HG03175 (cell line): Measurements from ENCODE around the gene PTGFRN.
A peak's percentile ranks its signal among the peaks of the same experiment; 100 is the strongest.

Experiments
- ATAC-seq: cut with Tn5 transposase; IDR thresholded peaks from one replicate; pipeline ENCODE4 v1.9.1; 2021; ENCODE audit warnings: mild to moderate bottlenecking, moderate library complexity; ENCODE audit not compliant: unreplicated experiment

Gene PTGFRN

DNA sequence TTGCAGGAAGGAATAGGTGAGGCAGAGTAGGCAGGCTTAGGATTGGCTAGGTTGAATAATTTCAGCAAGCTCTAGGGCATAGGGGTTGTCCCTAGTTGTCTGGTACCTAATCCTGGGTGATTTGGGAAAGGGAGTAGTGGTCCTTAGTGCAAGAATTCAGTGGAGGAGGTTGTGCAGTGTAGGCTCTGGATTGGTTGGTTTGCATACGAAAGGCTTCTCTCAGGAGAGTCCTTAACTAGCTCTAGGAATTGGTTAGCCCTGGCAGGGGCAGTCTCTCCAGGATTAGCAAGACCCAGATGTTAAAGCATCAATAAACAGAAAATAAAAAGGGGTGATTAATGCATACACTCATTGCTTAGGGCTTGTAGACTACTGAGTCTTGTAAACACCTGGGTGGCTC is 82.2 kb downstream of the PTGFRN start:
- ATAC-seq: no peak

DNA sequence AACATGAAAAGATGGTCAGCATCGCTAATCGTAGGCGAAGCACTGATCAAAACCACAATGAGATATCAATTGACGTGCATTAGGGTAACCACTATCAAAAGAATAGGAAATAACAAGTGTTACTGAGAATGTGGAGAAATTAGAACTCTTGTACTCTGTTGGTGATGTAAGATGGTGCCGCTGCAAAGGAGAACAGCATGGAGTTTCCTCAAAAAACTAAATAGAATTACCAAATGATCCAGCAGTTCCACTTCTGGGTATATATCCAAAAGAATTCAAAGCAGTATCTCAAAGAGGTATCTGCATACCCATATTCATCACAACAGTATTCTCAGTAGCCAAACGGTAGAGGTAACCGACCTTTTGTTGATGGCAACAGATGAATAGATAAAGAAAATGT is 83.6 kb downstream of the PTGFRN start:
- ATAC-seq: no peak

DNA sequence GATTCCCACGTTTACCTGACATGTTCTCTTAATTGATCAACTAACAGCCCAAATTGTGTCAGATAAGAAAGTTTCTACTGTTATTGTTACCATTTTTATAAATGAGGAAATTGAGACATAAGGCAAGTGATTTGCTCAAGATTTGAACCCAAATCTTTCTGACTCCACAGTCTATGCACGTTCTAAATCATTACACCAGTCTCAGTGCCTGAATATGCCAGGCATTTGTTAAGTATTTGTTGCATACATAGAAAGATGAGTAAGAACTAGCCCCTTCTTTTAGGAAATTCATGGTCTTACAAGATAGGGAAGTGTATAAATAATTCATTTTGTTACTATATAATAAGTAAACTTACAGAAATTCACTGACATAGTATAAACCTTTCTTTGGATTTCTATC is 84.7 kb downstream of the PTGFRN start:
- ATAC-seq: no peak

DNA sequence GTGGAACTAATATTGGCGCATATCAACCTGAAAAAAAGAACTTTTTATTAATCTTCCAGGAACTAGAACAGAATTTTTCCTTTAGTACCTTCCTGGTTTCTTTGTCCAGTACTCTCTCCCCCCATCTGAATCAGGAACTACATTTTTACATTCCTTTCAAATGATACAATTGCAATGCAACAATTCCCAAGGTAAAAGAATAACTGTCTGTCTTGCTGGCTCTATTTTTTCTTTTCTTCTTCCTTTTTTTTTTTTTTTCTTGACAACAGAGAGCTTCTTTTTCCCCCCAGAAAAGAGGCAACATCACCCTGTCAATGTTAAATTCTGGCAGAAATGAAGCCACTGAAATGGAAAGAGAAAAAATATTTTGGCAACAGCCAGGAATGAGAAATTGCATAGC is 87.3 kb downstream of the PTGFRN start:
- ATAC-seq: no peak

DNA sequence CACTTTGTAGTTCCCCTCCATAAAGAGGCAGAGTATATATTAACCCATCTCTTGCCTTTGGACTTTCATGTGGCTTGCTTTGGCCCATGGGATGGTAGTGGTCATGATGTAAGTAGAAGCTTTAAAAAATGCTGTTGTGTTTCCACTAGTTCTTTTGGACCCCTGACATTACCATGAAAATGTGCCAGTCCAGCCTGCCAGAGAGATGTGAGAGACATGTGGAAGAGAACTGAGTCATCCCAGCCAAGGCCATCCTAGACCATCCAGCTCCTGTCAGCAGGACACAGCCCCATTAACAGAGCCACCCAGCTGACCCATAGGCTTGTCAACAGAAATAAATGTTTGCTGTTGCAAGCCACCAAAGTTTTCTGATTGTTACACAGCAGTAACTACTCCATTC is 87.9 kb downstream of the PTGFRN start:
- ATAC-seq: no peak

DNA sequence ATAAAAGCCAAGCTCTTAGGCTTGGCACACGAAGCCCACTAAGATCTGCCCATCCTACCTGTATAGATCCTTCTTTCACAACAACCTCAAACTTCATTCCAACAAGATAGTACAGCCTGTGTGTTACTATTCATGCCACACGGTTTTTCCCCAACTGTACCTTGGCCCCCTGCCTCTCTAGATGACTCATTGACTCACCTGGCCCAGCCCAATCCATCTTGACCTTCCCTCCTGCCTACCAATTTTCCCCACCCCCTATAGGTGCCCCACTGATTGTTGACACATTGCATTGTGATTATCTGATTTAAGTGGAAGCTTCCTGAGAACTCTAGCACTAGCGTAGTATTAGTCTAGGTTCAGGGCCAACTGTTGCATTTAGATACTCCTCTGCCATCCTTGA is 89.9 kb downstream of the PTGFRN start:
- ATAC-seq: no peak

DNA sequence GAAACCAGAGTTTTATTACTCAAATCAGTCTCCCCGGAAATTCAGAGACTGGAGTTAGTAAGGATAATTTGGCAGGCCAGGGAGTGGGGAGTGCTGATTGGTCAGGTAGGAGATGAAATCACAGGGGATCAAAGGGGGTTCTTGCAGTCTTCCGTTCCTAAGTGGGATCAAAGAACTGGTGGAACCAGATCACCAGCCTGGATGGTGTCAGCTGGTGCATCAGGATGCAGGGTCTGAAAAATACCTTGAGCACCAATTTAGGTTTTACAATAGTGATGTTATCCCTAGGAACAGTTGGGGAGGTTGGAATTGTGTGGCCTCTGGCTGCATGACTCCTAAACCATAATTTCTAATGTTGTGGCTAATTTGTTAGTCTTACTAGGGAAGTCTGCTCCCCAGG is 90.4 kb downstream of the PTGFRN start:
- ATAC-seq: no peak

DNA sequence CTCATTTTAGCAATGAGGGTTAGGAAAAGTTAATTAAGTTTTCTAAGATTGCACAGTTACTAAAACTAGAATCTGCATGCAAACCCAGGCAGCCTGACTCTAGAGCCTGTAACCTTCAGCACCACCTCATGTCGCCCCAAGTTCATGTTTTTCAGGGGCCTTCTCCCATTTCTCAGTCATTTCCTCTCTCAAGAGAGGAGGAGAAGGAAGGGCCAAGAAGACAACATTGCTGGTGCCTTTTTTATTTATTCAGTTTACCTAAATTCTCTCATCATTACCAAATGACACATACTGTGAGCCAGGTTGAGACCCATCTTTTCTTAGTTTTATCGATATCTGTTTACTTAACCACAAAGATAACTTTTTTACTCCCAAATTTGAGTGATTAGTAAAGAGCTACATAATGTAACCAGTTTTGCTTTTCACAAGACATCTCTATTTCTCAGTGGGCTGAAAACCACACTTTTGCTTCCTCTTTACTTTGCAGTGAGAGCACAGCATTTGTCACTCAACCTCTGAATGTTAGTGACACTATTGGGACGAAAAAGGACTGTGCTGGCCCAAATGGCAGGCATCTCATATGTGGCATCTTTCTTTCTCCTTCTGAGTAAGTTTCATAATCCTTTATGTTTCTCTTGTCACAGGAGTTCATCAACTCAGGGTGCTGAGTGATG is 91.7 kb downstream of the PTGFRN start, which contains the start of gene CD101:
CD101 (plus strand) TSS at position 507 of the 674 bp plus-strand sequence; CDS start at position 565, 58 bp downstream.
- ATAC-seq: peak; percentile 96

DNA sequence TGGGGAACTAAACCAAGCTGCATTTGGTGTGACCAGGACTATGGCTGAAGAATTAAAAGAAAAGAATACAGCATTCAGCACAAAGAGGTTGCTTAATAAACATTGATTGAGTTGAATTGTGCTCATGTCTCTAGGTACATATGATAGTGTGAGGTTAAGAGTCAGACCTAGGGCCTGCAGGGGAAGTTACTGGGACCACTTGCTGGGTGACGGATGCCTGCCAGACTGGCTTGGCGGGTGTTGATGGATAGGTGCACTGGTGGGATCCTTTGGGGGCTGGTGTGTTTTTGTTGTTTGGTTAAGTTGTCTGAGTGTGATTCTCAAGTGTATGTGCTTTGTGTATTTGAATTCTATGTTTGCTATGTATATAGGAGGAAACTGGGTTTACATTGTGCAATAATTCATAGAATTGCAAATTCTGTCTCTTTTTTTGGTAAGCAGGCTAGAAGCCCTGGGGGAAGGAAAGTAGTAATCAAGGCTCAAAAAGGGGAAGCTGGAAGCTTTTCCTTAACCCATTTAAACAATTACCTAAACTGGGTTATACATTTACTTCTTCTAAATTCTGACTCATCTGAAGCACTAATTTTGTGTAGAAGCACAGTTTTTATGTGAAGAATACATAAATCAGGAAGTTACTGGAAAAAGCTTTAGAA is 93.6 kb downstream of the PTGFRN start:
- ATAC-seq: no peak

DNA sequence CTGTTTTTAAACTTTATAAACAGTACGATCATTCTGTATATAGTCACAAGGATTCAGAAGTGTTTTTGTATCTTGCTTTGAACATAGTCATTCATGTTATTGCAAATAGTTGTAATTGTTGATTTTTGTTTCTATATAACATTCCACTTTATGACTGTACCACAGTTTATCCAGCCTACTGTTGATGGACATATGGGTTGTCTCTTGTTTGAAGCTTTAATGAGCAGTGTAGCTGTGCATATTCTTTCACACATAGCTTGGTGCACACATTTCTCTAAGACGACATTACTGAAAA is 98.0 kb downstream of the PTGFRN start:
- no peak for ATAC-seq

DNA sequence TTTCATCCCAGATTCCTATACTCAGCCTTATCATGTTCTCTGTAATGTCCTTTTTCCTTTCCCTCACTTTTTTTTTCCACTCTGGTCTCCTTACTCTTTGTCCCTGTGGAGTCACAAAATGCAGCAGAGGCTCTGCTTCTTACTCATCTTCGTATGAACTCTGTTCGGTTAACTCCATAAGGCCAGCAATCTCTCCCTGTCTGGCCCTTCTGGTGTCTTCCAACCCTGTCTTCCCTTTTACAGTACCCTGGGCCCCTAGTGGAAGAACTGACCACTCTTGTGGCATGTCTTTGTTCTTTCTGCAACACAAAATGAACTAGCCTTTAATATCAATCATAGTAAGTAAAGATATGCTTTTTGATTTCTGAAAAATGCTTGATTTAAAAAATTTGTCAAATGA is 98.9 kb downstream of the PTGFRN start:
- ATAC-seq: no peak

DNA sequence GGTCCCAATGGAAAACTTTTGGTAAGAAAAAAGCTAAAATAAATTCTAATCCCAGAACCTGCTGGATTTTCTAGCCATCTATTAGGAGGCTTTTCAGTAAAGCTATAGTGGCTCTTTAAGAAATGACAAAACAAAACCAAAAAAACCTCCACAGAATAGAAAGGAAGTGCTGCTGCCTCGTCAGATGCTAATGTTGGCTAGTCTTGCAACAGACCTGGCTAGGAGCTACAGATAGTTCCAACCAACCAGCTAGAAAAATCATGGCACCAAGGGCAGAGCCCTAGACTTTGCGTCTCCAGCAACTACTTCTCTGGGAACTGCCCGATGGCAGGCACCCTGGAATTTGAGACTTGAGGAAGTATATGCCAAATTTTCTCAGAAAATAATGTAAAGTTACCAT is 99.4 kb downstream of the PTGFRN start:
- ATAC-seq: no peak

DNA sequence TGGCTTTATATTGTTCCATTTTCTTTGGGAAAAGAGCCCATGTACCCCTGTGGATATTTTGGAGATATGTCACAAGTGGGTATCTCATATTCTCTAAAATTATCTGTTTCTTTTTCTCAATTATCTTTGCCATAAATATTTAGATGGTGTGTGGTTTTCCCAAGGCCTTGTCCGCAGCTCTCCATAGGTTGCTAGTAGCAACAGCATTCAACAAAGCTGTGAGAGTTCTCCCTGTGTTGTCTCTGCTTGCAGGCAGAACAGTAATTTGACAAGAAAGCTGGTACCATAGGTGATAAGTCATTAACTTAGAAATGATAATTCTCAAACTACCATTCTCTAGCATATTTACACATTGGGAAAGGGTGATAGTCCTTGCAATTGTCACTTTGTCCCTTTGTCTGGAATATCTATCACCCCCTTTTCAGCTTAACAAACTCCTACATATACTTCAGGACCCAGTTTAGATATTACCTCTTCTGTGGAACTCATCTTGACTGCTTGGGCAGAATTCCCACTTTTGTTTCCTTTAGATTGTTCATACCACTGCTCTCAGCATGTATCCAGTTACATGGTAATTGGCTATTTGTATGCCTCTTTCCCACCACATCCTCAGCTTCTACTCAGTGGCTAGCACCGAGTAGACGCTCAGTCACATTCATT is 100.7 kb downstream of the PTGFRN start:
- ATAC-seq: no peak

DNA sequence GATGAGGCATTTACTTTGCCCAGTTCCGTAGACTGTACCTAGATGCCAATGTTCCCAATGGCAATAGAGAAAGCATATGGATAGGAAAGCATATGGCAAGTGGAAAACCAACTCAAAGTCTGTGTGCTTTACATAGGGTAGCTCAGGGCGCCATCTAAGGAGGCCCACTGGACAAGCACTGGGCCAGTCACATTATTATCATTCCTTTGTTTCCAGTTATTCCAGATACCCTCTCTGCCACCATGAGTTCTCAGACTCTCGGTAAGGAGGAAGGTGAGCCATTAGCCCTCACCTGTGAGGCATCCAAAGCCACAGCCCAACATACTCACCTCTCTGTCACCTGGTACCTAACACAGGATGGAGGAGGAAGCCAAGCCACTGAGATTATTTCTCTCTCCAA is 101.6 kb downstream of the PTGFRN start:
- ATAC-seq: no peak

DNA sequence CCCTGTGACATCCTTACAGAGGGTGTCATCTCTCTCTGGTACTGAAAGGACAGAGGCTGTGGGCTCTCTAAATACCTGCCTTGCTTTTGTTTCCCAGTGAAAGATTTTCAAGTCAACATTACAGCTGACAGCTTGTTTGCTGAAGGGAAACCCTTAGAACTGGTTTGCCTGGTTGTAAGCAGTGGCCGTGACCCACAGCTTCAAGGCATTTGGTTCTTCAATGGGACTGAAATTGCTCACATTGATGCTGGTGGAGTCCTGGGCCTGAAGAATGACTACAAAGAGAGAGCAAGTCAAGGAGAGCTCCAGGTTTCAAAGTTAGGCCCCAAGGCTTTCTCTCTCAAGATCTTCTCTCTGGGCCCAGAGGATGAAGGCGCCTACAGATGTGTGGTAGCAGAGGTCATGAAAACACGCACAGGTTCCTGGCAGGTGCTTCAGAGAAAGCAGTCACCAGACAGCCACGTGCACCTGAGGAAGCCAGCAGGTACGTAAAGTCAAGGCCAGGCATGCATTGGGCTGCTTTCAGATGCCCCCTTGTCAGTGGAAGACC is 103.7 kb downstream of the PTGFRN start:
- no peak for ATAC-seq

DNA sequence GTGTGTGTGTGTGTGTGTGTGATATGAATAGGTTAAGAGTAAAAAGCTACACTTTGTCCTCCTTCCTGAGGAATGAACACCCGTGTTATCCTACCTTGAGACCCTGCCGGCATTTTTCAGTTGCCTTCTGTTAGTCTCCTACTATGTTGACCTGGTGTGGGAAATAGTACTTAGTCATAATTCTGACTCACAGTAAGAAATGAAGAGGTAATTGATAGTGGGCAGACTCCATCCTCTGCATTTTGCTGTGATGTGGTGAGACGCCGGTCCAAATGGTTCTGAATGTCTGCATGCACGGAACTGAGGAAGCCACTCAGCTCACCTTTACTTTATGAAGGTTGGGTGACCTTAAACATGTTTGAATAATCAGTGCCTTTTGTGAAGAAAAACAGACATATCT is 104.5 kb downstream of the PTGFRN start:
- no peak for ATAC-seq

DNA sequence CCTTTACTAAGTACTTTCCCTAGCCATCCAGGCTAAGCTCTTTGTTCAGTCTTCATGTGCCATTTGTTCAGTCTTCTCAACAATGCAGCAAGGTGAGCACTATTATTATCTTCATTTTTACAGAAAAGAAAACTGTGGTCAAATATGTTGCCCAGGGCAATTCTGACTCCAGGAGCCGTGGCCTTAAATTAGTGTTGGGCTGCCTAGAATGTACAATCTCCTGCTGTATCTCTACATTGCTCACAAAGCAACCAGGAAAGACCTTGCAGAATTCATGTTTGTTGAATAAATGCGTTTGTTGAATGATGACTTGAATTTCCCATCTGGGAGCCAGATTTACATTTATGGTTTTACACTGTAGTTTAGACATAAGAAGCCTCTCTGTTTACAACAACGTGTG is 106.0 kb downstream of the PTGFRN start:
- no peak for ATAC-seq

DNA sequence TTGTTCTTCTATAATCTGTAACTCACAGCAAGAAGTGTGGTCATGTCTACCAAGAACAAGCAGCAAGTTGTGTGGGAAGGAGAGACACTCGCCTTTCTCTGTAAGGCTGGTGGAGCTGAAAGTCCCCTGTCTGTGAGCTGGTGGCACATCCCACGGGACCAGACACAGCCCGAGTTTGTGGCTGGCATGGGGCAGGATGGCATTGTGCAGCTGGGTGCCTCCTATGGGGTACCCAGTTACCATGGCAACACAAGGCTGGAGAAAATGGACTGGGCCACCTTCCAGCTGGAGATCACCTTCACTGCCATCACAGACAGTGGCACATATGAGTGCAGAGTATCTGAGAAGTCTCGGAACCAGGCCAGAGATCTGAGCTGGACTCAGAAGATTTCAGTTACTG is 107.3 kb downstream of the PTGFRN start:
- ATAC-seq: no peak

DNA sequence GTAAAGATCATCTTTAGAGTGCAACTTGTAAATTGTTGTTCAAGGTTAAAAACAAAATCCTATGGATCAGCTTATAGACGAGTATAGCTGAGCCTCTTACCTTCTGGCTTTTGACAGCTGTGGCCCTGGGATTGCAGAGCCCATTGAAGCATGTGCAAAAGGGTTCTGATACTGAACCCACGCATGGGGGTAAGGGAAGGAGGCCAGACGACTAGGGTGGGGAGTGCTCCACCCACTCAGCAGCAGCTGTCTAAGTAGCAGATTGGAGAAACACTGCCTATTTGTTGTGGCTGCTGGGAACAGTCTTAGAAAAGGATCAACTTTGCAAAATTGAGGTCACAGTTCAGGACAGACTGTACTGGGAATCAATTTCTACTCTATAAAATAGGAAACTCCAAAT is 107.9 kb downstream of the PTGFRN start:
- no peak for ATAC-seq

DNA sequence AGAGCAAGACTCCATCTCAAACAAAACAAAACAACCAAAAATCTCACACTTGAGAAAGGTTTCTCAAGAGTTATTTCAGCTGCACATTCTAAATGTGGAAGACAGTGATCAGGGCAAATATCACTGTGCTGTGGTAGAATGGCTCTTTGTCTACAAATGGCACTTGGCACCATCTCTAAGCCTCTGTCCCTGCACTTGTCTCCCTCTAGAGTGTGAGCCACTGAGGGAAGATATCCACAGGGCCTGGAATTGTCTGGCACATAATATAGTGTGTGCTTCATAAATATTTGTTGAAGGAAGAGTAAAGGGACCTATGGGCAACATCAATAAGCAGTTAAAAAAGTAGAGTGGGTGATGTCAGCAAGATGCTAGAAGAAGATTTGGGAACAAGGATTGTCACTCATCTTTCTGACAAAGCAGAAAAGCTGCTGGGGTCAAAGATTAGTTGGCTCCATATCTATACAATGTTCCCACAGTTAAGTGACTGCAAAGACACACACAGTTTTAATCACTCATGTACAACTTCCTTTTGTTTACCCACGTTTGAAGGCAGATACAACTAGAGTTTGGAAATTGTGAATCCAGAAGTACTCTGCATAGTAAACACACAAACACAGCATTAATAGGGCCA is 110.9 kb downstream of the PTGFRN start:
- no peak for ATAC-seq

DNA sequence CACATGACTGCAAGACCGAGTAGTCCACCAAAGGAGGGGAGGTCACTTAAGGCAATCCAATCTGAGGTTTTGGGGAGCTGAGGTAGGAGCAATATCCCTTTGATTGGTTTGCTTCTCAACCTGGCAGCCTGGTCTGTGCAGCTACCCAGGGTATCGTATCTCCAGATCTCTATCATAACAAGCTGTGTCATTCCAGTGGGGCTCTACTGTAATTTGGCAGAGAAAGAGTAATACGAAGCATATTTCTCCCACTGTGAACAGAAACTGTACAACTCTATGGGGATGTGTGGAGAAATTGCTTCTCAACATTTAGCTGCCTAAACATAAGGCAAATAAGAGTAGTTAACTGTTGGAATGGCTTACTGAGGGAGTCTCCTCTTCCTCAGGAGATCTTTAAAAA is 112.4 kb downstream of the PTGFRN start:
- no peak for ATAC-seq

DNA sequence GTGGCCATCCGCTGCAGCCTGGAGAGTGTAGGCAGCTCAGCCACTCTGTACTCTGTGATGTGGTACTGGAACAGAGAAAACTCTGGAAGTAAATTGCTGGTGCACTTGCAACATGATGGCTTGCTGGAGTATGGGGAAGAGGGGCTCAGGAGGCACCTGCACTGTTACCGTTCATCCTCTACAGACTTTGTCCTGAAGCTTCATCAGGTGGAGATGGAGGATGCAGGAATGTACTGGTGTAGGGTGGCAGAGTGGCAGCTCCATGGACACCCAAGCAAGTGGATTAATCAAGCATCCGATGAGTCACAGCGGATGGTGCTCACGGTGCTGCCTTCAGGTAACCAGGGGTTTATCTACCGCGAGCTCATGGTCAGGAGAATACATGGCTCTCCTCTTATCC is 115.9 kb downstream of the PTGFRN start:
- no peak for ATAC-seq
